ENCODE data around the gene FLRT2. TPM values are rescaled to one million over a fixed set of nuclear protein-coding genes. Genes with fewer than 3 reads are reported as not detected.

The FLRT2 gene
- total RNA-seq, 4 donors from 2014 or later: 3.4 to 7.0 (median 4.0) TPM

DNA sequence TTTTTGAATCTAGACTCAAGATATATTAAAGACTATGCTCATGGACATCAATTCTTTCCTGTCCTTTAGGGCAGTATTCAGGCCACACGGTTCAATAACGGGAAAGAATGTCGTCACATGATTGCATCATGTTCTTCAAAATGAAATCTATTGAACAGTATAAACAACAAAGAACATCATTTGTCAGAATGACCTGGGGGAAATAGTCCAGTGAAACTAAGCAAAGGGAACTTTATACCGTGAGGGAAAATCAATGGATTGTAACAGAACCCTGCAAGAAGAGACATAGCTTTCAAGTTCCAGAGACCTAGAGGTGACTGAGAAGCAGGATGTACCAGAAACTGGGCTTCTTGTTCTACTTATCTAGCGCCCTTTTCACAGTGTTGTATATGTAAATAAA lies 32.7 kb downstream of the FLRT2 start:
- TF ChIP-seq POLR2A (IDR thresholded peaks at IDR 0.05) (no peak), EP300 (IDR thresholded peaks at IDR 0.05; ENCODE audit: low read depth) (no peak), POLR2AphosphoS5 (IDR thresholded peaks at IDR 0.05) (no peak)
- TF ChIP-seq, protein P1, sequence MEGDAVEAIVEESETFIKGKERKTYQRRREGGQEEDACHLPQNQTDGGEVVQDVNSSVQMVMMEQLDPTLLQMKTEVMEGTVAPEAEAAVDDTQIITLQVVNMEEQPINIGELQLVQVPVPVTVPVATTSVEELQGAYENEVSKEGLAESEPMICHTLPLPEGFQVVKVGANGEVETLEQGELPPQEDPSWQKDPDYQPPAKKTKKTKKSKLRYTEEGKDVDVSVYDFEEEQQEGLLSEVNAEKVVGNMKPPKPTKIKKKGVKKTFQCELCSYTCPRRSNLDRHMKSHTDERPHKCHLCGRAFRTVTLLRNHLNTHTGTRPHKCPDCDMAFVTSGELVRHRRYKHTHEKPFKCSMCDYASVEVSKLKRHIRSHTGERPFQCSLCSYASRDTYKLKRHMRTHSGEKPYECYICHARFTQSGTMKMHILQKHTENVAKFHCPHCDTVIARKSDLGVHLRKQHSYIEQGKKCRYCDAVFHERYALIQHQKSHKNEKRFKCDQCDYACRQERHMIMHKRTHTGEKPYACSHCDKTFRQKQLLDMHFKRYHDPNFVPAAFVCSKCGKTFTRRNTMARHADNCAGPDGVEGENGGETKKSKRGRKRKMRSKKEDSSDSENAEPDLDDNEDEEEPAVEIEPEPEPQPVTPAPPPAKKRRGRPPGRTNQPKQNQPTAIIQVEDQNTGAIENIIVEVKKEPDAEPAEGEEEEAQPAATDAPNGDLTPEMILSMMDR (IDR thresholded peaks at IDR 0.05): no peak
- H3K27me3 ChIP-seq: no peaks in the 10 kb centered on the region
- no peaks in the 10 kb centered on the region for H3K36me3 ChIP-seq
- in situ Hi-C loops (cut with MboI; ENCODE audit: low pct_ligation_motif_present in 1 of 4, low pct_unique_long_range_greater_than_20kb in 1 of 4, low sequenced_read_pairs in 3 of 4) (no loop called here), intact Hi-C loops (cut with DNase I; ENCODE audit: low total_unique reads) (no loop called here)
- no peaks in the 10 kb centered on the region for H3K9me3 ChIP-seq
- no peaks in the 10 kb centered on the region for H3K4me1 ChIP-seq
- no peak for DNase-seq
- WGBS, 2 donors (ENCODE audit: low coverage in 1 of 2): 79 to 84% methylated on average over 5 of the region's 5 CpGs
- H3K27ac ChIP-seq: no peak overlapping the region
- no peak overlapping the region for H3K4me3 ChIP-seq

DNA sequence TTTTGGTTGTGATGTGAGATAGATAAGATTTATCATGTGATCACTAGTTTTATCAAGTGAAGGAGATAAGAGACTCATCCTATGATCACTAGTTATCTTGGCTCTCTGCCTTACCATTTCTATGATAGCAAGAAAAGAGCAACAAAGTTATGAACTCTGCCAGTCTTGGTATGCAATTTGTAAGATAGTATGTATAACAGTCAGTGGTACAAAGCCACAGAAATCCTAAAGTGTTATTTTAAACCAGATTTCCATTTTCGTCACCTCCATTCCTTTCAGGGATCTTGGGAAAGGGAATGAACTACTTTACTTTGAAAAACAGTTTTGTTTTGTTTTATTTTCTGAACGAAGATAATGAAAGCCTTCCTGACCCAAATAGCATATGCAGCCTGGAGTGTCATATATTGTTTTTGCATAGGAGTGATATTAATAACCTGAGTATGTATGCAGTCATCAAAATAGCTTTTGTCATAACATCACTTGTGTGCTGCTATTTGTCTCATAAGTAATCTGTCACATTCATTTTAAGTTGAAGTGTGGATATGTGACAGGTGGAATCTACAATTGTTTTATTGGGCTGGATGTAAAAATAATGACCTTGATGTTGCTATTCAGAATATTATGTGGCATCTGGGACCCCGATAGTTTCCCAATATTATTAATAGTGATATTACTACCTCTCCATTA lies 35.0 kb downstream of the FLRT2 start:
- intact Hi-C loops (cut with DNase I; ENCODE audit: low total_unique reads): no loop called here
- Histone ChIP-seq H3K4me1 (no peaks in the 10 kb centered on the region), H3K4me3 (no peak overlapping the region), H3K9me3 (no peaks in the 10 kb centered on the region), H3K27ac (no peak overlapping the region), H3K27me3 (no peaks in the 10 kb centered on the region), H3K36me3 (no peaks in the 10 kb centered on the region)
- TF ChIP-seq, protein P1 (IDR thresholded peaks at IDR 0.05): no peak
- TF ChIP-seq POLR2AphosphoS5 (IDR thresholded peaks at IDR 0.05): no peak
- no peak for TF ChIP-seq EP300 (IDR thresholded peaks at IDR 0.05; ENCODE audit: low read depth)
- no peak for TF ChIP-seq POLR2A (IDR thresholded peaks at IDR 0.05)
- WGBS, 2 donors (ENCODE audit: low coverage in 1 of 2): 63 to 67% methylated on average over 3 of the region's 3 CpGs
- in situ Hi-C loops (cut with MboI; ENCODE audit: low pct_ligation_motif_present in 1 of 4, low pct_unique_long_range_greater_than_20kb in 1 of 4, low sequenced_read_pairs in 3 of 4): no loop called here
- no peak for DNase-seq

DNA sequence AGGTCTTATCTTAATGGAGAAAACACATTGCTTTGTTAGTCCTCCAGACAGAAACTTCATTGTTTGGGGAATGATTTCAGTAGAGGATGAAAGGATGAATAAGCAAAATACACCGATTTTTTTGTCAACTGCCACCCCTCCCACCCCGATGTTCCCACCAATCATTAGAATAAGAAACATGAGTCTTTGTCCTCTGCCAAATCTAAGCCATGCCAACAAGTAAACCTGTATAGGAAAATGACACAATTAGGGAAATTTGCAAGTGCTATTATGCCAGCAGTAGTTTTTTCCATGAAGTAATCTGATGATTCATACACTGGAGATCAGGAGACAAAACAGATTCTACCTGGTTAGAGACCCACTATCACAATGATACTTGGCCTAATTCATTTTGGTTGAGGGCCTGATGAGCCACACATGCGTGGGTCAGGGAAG lies 35.9 kb downstream of the FLRT2 start:
- H3K36me3 ChIP-seq: no peaks in the 10 kb centered on the region
- no peaks in the 10 kb centered on the region for H3K4me1 ChIP-seq
- in situ Hi-C loops (cut with MboI; ENCODE audit: low pct_ligation_motif_present in 1 of 4, low pct_unique_long_range_greater_than_20kb in 1 of 4, low sequenced_read_pairs in 3 of 4) (no loop called here), intact Hi-C loops (cut with DNase I; ENCODE audit: low total_unique reads) (no loop called here)
- no peak overlapping the region for H3K4me3 ChIP-seq
- DNase-seq: no peak
- no peaks in the 10 kb centered on the region for H3K9me3 ChIP-seq
- WGBS, 2 donors (ENCODE audit: low coverage in 1 of 2): 49 to 72% methylated on average over 2 to 3 of the region's 3 CpGs
- no peaks in the 10 kb centered on the region for H3K27me3 ChIP-seq
- TF ChIP-seq EP300 (IDR thresholded peaks at IDR 0.05; ENCODE audit: low read depth) (no peak), POLR2A (IDR thresholded peaks at IDR 0.05) (no peak), POLR2AphosphoS5 (IDR thresholded peaks at IDR 0.05) (no peak)
- TF ChIP-seq, protein P1 (IDR thresholded peaks at IDR 0.05): no peak
- H3K27ac ChIP-seq: no peak overlapping the region

DNA sequence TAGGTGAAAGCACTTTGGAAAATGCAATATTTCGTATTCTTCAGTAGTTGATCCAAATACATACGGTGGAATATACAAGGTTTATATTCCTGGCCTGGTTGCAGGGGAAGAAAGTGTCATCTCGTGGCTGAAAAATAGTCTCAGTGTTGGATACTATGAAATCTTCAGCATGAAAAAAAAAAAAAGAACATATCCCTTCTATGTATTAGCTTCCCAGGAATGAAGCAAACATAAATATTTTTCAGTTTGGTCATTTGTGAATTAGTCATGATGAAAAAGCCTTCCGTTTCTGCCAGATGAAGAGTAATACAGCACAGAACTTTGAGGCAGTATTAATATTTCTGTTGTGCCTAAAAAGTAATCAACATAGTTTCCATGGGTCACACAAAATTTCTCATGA lies 36.7 kb downstream of the FLRT2 start:
- H3K9me3 ChIP-seq: no peaks in the 10 kb centered on the region
- intact Hi-C loops (cut with DNase I; ENCODE audit: low total_unique reads) (no loop called here), in situ Hi-C loops (cut with MboI; ENCODE audit: low pct_ligation_motif_present in 1 of 4, low pct_unique_long_range_greater_than_20kb in 1 of 4, low sequenced_read_pairs in 3 of 4) (no loop called here)
- 57 to 73% methylated on average over 3 of the region's 4 CpGs for WGBS, 2 donors (ENCODE audit: low coverage in 1 of 2)
- no peak for DNase-seq
- no peaks in the 10 kb centered on the region for H3K4me1 ChIP-seq
- no peaks in the 10 kb centered on the region for H3K36me3 ChIP-seq
- TF ChIP-seq EP300 (IDR thresholded peaks at IDR 0.05; ENCODE audit: low read depth) (no peak), POLR2A (IDR thresholded peaks at IDR 0.05) (no peak), POLR2AphosphoS5 (IDR thresholded peaks at IDR 0.05) (no peak)
- H3K27me3 ChIP-seq: no peaks in the 10 kb centered on the region
- H3K27ac ChIP-seq: no peak overlapping the region
- H3K4me3 ChIP-seq: no peak overlapping the region

DNA sequence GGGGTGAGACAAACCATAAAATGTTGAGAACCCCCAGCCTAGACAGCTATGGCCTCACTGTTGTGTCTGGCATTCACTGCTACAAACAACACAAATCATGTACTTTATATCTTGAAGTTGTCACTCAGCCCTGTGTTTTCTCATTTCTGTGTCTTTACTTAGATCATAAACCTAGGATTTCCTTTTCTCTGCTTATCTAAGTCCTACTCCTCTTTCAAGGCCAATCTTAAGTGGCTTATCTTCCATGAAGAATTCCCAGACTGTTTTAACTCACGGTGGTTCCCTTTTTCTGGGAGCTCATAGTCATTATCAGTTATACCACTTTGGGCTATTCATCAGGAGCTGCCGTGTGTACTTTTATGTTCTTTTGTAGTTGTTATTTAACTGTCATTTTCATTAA lies 42.1 kb downstream of the FLRT2 start:
- Histone ChIP-seq H3K36me3 (no peaks in the 10 kb centered on the region), H3K9me3 (no peaks in the 10 kb centered on the region), H3K4me3 (no peak overlapping the region), H3K4me1 (no peaks in the 10 kb centered on the region), H3K27ac (no peak overlapping the region), H3K27me3 (no peaks in the 10 kb centered on the region)
- in situ Hi-C loops (cut with MboI; ENCODE audit: low pct_ligation_motif_present in 1 of 4, low pct_unique_long_range_greater_than_20kb in 1 of 4, low sequenced_read_pairs in 3 of 4) (no loop called here), intact Hi-C loops (cut with DNase I; ENCODE audit: low total_unique reads) (no loop called here)
- TF ChIP-seq POLR2AphosphoS5 (IDR thresholded peaks at IDR 0.05) (no peak), POLR2A (IDR thresholded peaks at IDR 0.05) (no peak), EP300 (IDR thresholded peaks at IDR 0.05; ENCODE audit: low read depth) (no peak)
- TF ChIP-seq, protein P1 (IDR thresholded peaks at IDR 0.05): no peak
- WGBS, 2 donors (ENCODE audit: low coverage in 1 of 2): 50 to 51% methylated on average over 2 of the region's 2 CpGs
- DNase-seq: no peak
